HG03159 (cell line): Measurements from ENCODE around the gene MED20.

ENCODE experiments used
- ATAC-seq: cut with Tn5 transposase; IDR thresholded peaks from one replicate; pipeline ENCODE4 v1.9.1; 2021; ENCODE audit warnings: mild to moderate bottlenecking, moderate library complexity; ENCODE audit not compliant: unreplicated experiment

Gene MED20

GRCh38 chr6:41859356-41859755, 61.6 kb downstream of the MED20 start:
- ATAC-seq, result no peak

GRCh38 chr6:41858703-41859102, 62.2 kb downstream of the MED20 start:
- ATAC-seq, result no peak
